Neural progenitor cell (in vitro differentiated cells): ENCODE results near the gene RRM1. TPM values are rescaled to one million over a fixed set of nuclear protein-coding genes. Genes with fewer than 3 reads are reported as not detected.

Experiments
- DNase-seq: peaks from one replicate; pipeline ENCODE4 v3.0.0-alpha.2; 2016; ENCODE audit warnings: low spot score
- H2AFZ ChIP-seq: fragments of 200-600 bp; sonication (generic); replicated peaks from 2 replicates; pipeline ENCODE4 v1.6.1; 2016; ENCODE audit warnings: antibody characterized with exemption
- H3F3A ChIP-seq: fragments of 200-600 bp; sonication (generic); 2 replicates; pipeline ENCODE4 v1.6.1; 2016; ENCODE audit warnings: antibody characterized with exemption, low read depth
- H3K27ac ChIP-seq: fragments of 200-600 bp; sonication (generic); 2 replicates; pipeline ENCODE4 v1.5.1; 2016; ENCODE audit warnings: mild to moderate bottlenecking
- H3K27me3 ChIP-seq: fragments of 200-600 bp; sonication (generic); 2 replicates; pipeline ENCODE4 v1.6.1; 2016; ENCODE audit warnings: mild to moderate bottlenecking, moderate library complexity
- H3K36me3 ChIP-seq: fragments of 200-600 bp; sonication (generic); 2 replicates; pipeline ENCODE4 v1.5.1; 2016
- H3K4me1 ChIP-seq: fragments of 200-600 bp; sonication (generic); 2 replicates; pipeline ENCODE4 v1.6.1; 2016; ENCODE audit warnings: mixed run types
- H3K4me2 ChIP-seq: fragments of 200-600 bp; sonication (generic); 2 replicates; pipeline ENCODE4 v1.6.1; 2016
- H3K4me3 ChIP-seq: fragments of 200-600 bp; sonication (generic); 2 replicates; pipeline ENCODE4 v1.5.1; 2016
- H3K79me2 ChIP-seq: fragments of 200-600 bp; sonication (generic); 2 replicates; pipeline ENCODE4 v1.6.1; 2016; ENCODE audit warnings: low read depth
- H3K9ac ChIP-seq: fragments of 200-600 bp; sonication (generic); 2 replicates; pipeline ENCODE4 v1.6.1; 2016
- H3K9me3 ChIP-seq: fragments of 200-600 bp; sonication (generic); 2 replicates; pipeline ENCODE4 v1.5.1; 2016; ENCODE audit warnings: low read depth
- H4K20me1 ChIP-seq: fragments of 200-600 bp; sonication (generic); 2 replicates; pipeline ENCODE4 v1.6.1; 2016; ENCODE audit warnings: low read depth
- H3K27ac Mint-ChIP-seq: 3 replicates; pipeline ENCODE4 v1.8.0; 2021; ENCODE audit warnings: mixed read lengths
- H3K27me3 Mint-ChIP-seq: 2 replicates; pipeline ENCODE4 v1.8.0; 2022; ENCODE audit warnings: low read depth, mild to moderate bottlenecking, inconsistent platforms, moderate library complexity, mixed read lengths; ENCODE audit not compliant: insufficient read depth
- H3K36me3 Mint-ChIP-seq: 3 replicates; pipeline ENCODE4 v1.8.0; 2021; ENCODE audit warnings: mixed read lengths
- H3K4me1 Mint-ChIP-seq: 3 replicates; pipeline ENCODE4 v1.8.0; 2021; ENCODE audit warnings: mixed read lengths
- H3K4me3 Mint-ChIP-seq: 3 replicates; pipeline ENCODE4 v1.8.0; 2021; ENCODE audit warnings: mild to moderate bottlenecking, moderate library complexity, mixed read lengths
- H3K9me3 Mint-ChIP-seq: 3 replicates; pipeline ENCODE4 v1.8.0; 2020; ENCODE audit warnings: mixed read lengths
- EZH2 ChIP-seq: fragments of 200-600 bp; sonication (generic); IDR thresholded peaks from 2 replicates; pipeline ENCODE4 v1.6.1; 2017; ENCODE audit warnings: antibody characterized with exemption, mild to moderate bottlenecking, moderate library complexity
- EZH2phosphoT487 ChIP-seq: fragments of 200-600 bp; sonication (generic); IDR thresholded peaks from 2 replicates; pipeline ENCODE4 v1.6.1; 2017; ENCODE audit warnings: antibody characterized with exemption
- total RNA-seq: library from RNA; depleted of rRNA; stranded (reverse); fragments of >200 nt; gene quantifications from 2 replicates; pipeline ENCODE4 v1.2.3, GENCODE V29; 2015; ENCODE audit warnings: low replicate concordance
- TF ChIP-seq, protein P1 (sequence below): fragments of 200-600 bp; sonication (generic); IDR thresholded peaks from 2 replicates; pipeline ENCODE4 v1.5.1; 2017; ENCODE audit warnings: antibody characterized with exemption, mild to moderate bottlenecking

The RRM1 gene
- total RNA-seq, 1 donor from 2014 or later: 264 TPM

DNA sequence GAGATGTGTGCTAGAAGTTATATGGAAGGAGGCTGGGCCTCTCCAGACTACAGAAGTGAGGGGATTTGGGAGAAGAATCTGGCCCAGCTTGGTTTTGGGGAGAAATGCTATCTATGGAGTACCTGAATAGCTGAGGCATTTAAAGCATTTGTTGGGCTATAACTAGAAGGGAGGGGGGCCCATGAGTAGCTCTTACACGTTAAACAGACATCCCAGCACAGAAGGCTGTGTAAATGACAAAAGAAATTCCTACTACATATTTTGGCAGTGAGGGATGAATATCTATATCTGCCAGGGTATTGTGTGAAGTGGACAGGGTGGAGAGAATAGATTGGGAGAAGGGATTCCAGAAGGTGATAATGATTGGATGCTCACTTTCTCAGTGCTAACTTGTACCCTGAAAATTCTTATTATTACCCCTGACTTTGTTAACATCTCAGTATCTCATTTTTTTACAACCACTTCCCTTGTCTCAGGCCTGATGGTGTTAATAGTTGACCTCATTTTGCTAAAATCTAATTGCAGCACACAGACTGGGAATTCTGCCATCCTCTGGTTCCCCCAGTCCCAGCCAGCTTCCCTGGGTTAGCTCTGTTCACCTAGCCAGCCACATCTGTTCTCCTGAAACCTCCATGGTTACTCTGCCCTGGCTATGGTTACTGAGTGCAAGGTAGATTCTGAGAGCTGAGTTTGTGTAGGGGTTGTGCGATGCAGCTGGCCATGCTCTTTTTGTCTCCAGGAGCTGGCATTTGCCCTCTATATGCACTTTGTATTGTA is 28.8 kb upstream of the RRM1 start:
- H3K36me3 Mint-ChIP-seq: no peaks in the 10 kb centered on the region
- H3K4me1 Mint-ChIP-seq: no peaks in the 10 kb centered on the region
- no peak for DNase-seq
- no peaks in the 10 kb centered on the region for H3F3A ChIP-seq
- H3K27me3 ChIP-seq: no peaks in the 10 kb centered on the region
- TF ChIP-seq EZH2phosphoT487 (no peak), EZH2 (no peak)
- TF ChIP-seq, protein P1, sequence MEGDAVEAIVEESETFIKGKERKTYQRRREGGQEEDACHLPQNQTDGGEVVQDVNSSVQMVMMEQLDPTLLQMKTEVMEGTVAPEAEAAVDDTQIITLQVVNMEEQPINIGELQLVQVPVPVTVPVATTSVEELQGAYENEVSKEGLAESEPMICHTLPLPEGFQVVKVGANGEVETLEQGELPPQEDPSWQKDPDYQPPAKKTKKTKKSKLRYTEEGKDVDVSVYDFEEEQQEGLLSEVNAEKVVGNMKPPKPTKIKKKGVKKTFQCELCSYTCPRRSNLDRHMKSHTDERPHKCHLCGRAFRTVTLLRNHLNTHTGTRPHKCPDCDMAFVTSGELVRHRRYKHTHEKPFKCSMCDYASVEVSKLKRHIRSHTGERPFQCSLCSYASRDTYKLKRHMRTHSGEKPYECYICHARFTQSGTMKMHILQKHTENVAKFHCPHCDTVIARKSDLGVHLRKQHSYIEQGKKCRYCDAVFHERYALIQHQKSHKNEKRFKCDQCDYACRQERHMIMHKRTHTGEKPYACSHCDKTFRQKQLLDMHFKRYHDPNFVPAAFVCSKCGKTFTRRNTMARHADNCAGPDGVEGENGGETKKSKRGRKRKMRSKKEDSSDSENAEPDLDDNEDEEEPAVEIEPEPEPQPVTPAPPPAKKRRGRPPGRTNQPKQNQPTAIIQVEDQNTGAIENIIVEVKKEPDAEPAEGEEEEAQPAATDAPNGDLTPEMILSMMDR: no peak
- H3K27ac ChIP-seq: no peak overlapping the region
- no peak overlapping the region for H3K4me3 ChIP-seq
- H2AFZ ChIP-seq: no peak overlapping the region
- H3K79me2 ChIP-seq: no peaks in the 10 kb centered on the region
- no peaks in the 10 kb centered on the region for H4K20me1 ChIP-seq
- no peak overlapping the region for H3K27ac Mint-ChIP-seq
- no peaks in the 10 kb centered on the region for H3K9me3 Mint-ChIP-seq
- no peaks in the 10 kb centered on the region for H3K9me3 ChIP-seq
- H3K27me3 Mint-ChIP-seq: no peaks in the 10 kb centered on the region
- H3K4me2 ChIP-seq: no peak overlapping the region
- H3K9ac ChIP-seq: no peak overlapping the region
- no peak overlapping the region for H3K4me3 Mint-ChIP-seq
- no peaks in the 10 kb centered on the region for H3K36me3 ChIP-seq
- H3K4me1 ChIP-seq: no peaks in the 10 kb centered on the region

DNA sequence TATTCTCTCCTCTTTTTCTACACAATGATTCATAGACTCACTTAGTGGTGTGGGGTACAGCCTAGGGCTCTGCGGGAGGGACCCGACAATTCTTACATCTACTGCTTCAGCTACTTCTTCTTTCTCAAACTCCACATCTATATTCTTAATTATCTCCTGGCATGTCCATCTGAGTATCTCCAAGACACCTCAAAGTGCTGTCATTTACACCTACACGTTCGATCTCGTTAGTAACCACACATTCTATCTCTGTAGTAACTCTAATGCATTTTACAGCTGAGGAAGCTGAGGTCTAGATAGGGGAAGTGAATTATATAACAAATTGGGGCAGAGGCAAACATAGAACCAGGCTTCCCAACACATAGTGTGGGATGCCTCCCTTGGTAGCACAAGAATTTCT is 27.7 kb upstream of the RRM1 start:
- no peaks in the 10 kb centered on the region for H3K79me2 ChIP-seq
- no peaks in the 10 kb centered on the region for H3K9me3 Mint-ChIP-seq
- H3K36me3 ChIP-seq: no peaks in the 10 kb centered on the region
- no peaks in the 10 kb centered on the region for H3K9me3 ChIP-seq
- no peaks in the 10 kb centered on the region for H3K4me1 Mint-ChIP-seq
- H3K4me3 ChIP-seq: no peak overlapping the region
- no peak overlapping the region for H3K27ac Mint-ChIP-seq
- H3K27me3 Mint-ChIP-seq: no peaks in the 10 kb centered on the region
- H3K9ac ChIP-seq: no peak overlapping the region
- H3K4me1 ChIP-seq: peaks cover 4% of the 10 kb centered on the region
- DNase-seq: no peak
- no peak overlapping the region for H2AFZ ChIP-seq
- no peaks in the 10 kb centered on the region for H3K36me3 Mint-ChIP-seq
- no peak overlapping the region for H3K4me3 Mint-ChIP-seq
- H3F3A ChIP-seq: peaks cover 6% of the 10 kb centered on the region
- TF ChIP-seq, protein P1: no peak
- TF ChIP-seq EZH2phosphoT487 (no peak), EZH2 (no peak)
- H3K27ac ChIP-seq: no peak overlapping the region
- no peaks in the 10 kb centered on the region for H4K20me1 ChIP-seq
- H3K27me3 ChIP-seq: no peaks in the 10 kb centered on the region
- H3K4me2 ChIP-seq: no peak overlapping the region

DNA sequence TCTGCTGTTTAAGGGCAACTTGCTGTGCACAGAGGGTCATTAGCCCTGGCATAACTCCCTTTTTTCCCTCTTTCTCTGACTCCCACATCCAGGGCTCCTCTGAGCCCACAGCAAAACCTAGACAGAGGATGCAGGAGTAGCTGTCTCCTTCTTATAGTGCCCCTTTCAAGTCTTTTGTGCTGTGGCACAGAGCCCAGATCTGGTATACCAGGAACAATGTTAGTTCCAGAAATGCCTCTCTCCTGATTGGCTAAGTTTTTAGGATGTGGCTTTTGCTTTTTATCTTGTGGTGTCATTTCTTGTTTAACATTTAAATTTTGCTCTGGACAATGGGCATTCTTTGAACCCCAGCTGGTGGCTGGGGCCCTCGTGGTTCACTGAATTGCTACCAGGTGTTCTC is 25.6 kb upstream of the RRM1 start:
- no peak overlapping the region for H3K27ac Mint-ChIP-seq
- no peak overlapping the region for H3K4me3 ChIP-seq
- TF ChIP-seq EZH2 (no peak), EZH2phosphoT487 (no peak)
- TF ChIP-seq, protein P1: no peak
- no peak overlapping the region for H3K4me2 ChIP-seq
- peaks cover 21% of the 10 kb centered on the region for H3F3A ChIP-seq
- no peak overlapping the region for H3K27ac ChIP-seq
- H3K27me3 ChIP-seq: no peaks in the 10 kb centered on the region
- no peak overlapping the region for H3K9ac ChIP-seq
- no peaks in the 10 kb centered on the region for H3K9me3 ChIP-seq
- no peaks in the 10 kb centered on the region for H3K36me3 Mint-ChIP-seq
- no peak for DNase-seq
- no peak overlapping the region for H2AFZ ChIP-seq
- H3K4me3 Mint-ChIP-seq: no peak overlapping the region
- no peaks in the 10 kb centered on the region for H3K79me2 ChIP-seq
- peaks cover 3% of the 10 kb centered on the region for H3K4me1 Mint-ChIP-seq
- peaks cover 18% of the 10 kb centered on the region for H3K4me1 ChIP-seq
- H4K20me1 ChIP-seq: no peaks in the 10 kb centered on the region
- H3K27me3 Mint-ChIP-seq: no peaks in the 10 kb centered on the region
- H3K36me3 ChIP-seq: no peaks in the 10 kb centered on the region
- H3K9me3 Mint-ChIP-seq: no peaks in the 10 kb centered on the region
